ENCODE results near the gene TICAM2. TPM values are rescaled to one million over a fixed set of nuclear protein-coding genes. Genes with fewer than 3 reads are reported as not detected.
A peak's percentile ranks its signal among the peaks of the same experiment; 100 is the strongest.

Gene TICAM2
- total RNA-seq, 1 donor from 2014 or later: 5.8 TPM

DNA sequence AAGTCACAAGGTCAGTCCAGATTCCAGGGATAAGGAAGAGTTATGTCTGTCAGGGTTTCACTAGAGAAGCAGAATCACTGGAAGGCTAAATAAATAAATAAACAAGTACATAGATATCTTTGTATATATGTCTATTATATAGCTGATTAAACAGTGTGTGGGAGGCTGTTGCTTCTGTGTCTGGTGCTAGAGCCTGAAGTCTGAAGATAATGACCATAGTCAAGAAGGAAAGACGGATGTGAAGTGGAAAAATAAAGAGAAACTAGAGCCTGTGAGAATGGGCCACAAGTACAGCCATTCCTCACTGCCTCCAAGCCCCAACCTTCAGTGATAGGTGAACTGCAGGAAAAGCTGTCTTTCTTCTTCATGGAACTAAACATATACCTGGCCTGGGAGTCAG is 27.6 kb upstream of the TICAM2 start:
- Histone ChIP-seq H3K36me3 (no peaks in the 10 kb centered on the region), H3K4me3 (no peak overlapping the region), H3K4me1 (peaks cover 19% of the 10 kb centered on the region), H3K27me3 (ENCODE audit: low read depth) (no peaks in the 10 kb centered on the region), H3K9me3 (no peaks in the 10 kb centered on the region), H3K27ac (no peak overlapping the region)
- ATAC-seq (no peak), DNase-seq (no peak)
- no peak for TF ChIP-seq CTCF (IDR thresholded peaks at IDR 0.05)
- intact Hi-C loops (cut with DNase I): loop anchor here (5.0 kb wide), 1 partner anchor 437 kb away; no protein-coding TSS in a partner anchor

DNA sequence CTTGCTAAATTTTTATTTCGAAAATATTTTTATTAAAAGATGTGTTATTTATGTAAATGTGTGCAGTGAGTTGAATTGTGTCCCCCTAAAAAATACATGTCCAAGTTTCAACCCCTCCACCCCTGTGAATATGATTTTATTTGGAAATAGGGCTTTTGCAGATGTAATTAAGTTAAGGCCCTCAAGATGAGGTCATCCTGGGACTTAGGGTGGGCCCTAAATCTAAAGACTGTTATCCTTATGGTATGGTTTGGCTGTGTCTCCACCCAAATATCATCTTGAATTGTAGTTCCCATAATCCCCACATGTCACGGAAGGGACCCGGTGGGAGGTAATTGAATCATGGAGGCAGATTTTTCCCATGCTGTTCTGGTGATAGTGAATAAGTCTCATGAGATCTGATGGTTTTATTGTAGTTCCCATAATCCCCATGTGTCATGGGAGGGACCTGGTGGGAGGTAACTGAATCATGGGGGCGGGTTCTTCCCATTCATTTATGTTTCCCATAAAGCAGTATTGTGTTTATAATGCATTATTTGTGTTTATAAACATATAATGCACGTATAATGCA is 25.1 kb upstream of the TICAM2 start:
- DNase-seq: no peak
- ATAC-seq: no peak
- no peak for TF ChIP-seq CTCF (IDR thresholded peaks at IDR 0.05)
- intact Hi-C loops (cut with DNase I): no loop called here
- Histone ChIP-seq H3K9me3 (no peaks in the 10 kb centered on the region), H3K36me3 (no peaks in the 10 kb centered on the region), H3K4me3 (no peak overlapping the region), H3K27ac (no peak overlapping the region), H3K4me1 (peaks cover 34% of the 10 kb centered on the region), H3K27me3 (ENCODE audit: low read depth) (no peaks in the 10 kb centered on the region)

- ATAC-seq (peak; percentile 28 to 29), DNase-seq (no peak)
- Histone ChIP-seq H3K36me3 (no peaks in the 10 kb centered on the region), H3K4me3 (peak overlapping the region; percentile 77), H3K9me3 (no peaks in the 10 kb centered on the region), H3K4me1 (peaks cover 37% of the 10 kb centered on the region), H3K27me3 (ENCODE audit: low read depth) (no peaks in the 10 kb centered on the region), H3K27ac (peak overlapping the region; percentile 90)
- intact Hi-C loops (cut with DNase I): no loop called here
- TF ChIP-seq CTCF (IDR thresholded peaks at IDR 0.05): no peak
Measured at GRCh38 chr5:115626445-115626823, 24.2 kb upstream of the TICAM2 start.

GRCh38 chr5:115625579-115626444 is 23.5 kb upstream of the TICAM2 start, which contains the start of gene TMED7:
Gene TMED7 (minus strand): TSS chr5:115626036. CDS start chr5:115625792, 244 bp downstream.
- DNase-seq: peak; percentile 100
- Histone ChIP-seq H3K4me1 (peaks cover 41% of the 10 kb centered on the region), H3K36me3 (no peaks in the 10 kb centered on the region), H3K27me3 (ENCODE audit: low read depth) (no peaks in the 10 kb centered on the region), H3K4me3 (peak within 1 kb of the TSS; percentile 77), H3K9me3 (no peaks in the 10 kb centered on the region), H3K27ac (peak within 1 kb of the TSS; percentile 90)
- intact Hi-C loops (cut with DNase I): no loop called here
- no peak for TF ChIP-seq CTCF (IDR thresholded peaks at IDR 0.05)
- peak; percentile 99 for ATAC-seq

- ATAC-seq (no peak), DNase-seq (no peak)
- TF ChIP-seq CTCF (IDR thresholded peaks at IDR 0.05): no peak
- H3K4me3 ChIP-seq: peak overlapping the region; percentile 77
- peak overlapping the region; percentile 90 for H3K27ac ChIP-seq
- no peaks in the 10 kb centered on the region for H3K9me3 ChIP-seq
- H3K27me3 ChIP-seq (ENCODE audit: low read depth): no peaks in the 10 kb centered on the region
- intact Hi-C loops (cut with DNase I): no loop called here
- peaks cover 6% of the 10 kb centered on the region for H3K36me3 ChIP-seq
- H3K4me1 ChIP-seq: peaks cover 41% of the 10 kb centered on the region
Measured at GRCh38 chr5:115624994-115625393, 22.7 kb upstream of the TICAM2 start.

Data from lower lobe of right lung (tissue), 2 donors.